Nucleus accumbens (tissue), 56 donors: ENCODE measurements around the gene NCOA1.

Experiments
- DNase-seq, 56 donors: peaks; one replicate each; lab custom pipeline; 2025; lab: John Stamatoyannopoulos, UW

Gene NCOA1

DNA sequence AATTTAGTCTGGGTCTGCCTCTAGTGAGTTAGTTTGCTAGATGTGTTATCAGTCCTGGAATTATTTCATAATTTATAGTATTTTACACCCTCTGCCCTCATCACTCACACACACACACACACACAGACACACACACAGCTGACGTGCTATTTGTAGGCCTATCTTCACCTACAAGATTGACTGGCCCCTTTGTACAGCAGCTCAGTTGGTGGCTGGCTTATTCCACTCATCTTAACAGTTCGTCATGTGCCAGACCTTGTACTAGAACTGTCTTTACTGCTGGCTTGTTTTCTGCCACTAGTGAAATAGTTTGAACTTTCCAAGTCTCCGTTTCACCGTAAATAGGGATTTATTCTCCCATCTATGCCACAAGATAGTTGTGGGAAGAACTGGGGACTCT, 323.5 kb downstream of the NCOA1 start:
- DNase-seq: no peak

DNA sequence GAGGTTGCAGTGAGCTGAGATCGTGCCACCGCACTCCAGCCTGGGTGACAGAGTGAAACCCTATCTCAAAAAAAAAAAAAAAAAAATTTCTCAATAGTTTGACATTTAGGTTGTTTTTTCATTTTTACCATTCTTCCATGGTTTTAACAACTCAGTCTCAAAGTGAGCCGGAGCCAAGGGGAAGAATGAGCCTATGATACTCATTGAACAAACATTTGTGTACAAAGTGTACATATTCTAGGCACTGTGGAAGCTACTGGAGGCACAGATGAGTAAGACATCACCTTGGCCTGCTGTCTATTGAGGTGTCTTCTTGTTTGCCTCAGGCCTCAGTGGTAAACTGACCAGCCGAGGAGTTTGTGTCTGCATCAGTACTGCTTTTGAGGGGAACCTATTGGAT, 324.1 kb downstream of the NCOA1 start:
- DNase-seq: no peak

GRCh38 chr2:24816404-24816803, 325.4 kb downstream of the NCOA1 start:
- DNase-seq: no peak

DNA sequence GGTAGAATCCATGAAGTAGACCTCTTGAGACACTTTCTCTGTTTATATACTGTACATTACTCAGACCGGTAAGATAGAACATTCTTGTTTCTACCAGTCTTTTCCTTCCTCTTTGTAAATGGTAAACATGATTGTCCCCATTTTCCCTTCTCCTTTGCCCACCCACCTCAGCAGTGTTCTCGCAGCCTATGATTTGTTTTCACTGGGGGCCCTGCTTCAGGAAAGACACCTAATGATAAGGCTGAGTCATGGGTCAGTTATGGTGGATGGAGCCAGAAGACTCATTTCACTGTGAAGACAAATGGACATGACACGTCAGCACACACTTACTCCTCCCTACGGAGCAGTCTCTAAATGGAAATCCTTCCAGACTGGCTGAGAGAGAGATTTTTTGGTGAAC, 325.8 kb downstream of the NCOA1 start:
- no peak for DNase-seq

DNA sequence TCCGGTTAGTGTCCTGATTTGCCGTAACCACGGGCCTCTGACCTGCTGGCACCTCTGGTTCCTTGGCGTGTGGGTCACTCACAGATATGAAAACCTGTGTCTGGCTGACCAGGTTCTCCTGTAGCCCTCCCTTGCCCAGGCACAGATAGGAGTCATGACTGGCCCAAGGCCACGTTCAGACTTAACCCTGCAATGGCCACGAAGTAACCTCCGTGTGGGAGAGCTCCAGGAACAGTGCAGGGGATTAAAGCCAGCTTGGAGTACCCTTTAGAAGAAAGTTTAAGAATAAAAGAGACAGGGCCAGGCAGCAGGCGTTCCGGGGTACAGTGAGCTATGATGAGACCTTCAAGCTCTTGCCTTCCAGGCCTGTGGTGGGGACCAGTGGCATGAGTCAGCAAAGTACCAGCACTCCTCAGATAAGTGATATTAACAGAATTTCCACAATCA, 327.7 kb downstream of the NCOA1 start:
- no peak for DNase-seq

DNA sequence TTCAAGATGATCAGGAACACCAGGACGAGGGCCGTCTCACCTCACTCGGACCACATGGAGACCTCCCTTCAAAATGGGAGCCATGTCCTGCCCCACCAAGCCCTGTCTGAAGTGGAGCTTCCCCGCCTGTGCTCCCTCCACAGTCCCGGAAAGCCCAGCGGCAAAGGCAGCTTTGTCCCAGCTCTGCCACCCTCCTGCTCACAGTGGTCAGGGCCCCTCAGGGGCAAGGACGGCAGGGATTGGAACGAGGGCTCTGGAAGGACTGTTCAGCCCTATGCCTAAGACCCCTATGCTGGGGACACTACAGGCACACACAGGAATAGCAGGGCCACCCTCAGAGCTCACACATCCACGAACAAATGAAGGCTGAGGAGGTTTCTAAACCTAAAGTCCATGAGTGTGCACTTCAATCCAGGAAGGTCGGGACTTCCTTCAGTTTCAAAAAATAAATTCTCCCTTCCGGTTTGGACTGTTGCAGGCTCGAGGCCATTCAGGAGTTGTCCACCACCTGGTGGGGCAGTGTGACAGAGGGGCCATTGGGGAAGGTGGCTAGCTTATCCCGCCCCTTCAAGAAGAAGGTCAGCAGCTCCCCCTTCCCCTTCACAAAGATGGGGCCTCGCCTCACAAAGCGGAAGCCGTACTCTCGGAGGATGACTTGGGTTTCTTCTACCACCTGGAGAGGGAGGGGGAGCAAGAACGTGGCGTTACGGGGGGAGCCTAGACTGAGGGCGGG, 328.6 kb downstream of the NCOA1 start:
- DNase-seq: no peak

GRCh38 chr2:24820175-24820513, 329.1 kb downstream of the NCOA1 start:
- no peak for DNase-seq
